Nephron (organoid): ENCODE results near the gene TMEM63A.
"Not testable (repeated sequence)": the region's sequence is repeated elsewhere in the genome, so short reads cannot be mapped to it uniquely, and the experiment has no call there.

Experiments used
- H3K27ac Mint-ChIP-seq, 3 experiments: 2 replicates each; pipeline ENCODE4 v1.8.0; 2020; ENCODE audit warnings: mixed read lengths in 3 of 3, mild to moderate bottlenecking in 2 of 3, moderate library complexity in 1 of 3
- H3K27me3 Mint-ChIP-seq: 2 replicates; pipeline ENCODE4 v1.8.0; 2021; ENCODE audit warnings: low read depth, mild to moderate bottlenecking, moderate library complexity, mixed read lengths
- H3K36me3 Mint-ChIP-seq: 2 replicates; pipeline ENCODE4 v1.8.0; 2020; ENCODE audit warnings: low read depth, mixed read lengths
- H3K4me1 Mint-ChIP-seq: 2 replicates; pipeline ENCODE4 v1.8.0; 2020; ENCODE audit warnings: mixed read lengths
- H3K4me3 Mint-ChIP-seq, 3 experiments: 2 replicates each; pipeline ENCODE4 v1.8.0; 2020; ENCODE audit warnings: mild to moderate bottlenecking in 3 of 3, mixed read lengths in 3 of 3, moderate library complexity in 2 of 3
- H3K9me3 Mint-ChIP-seq: 2 replicates; pipeline ENCODE4 v1.8.0; 2020; ENCODE audit warnings: mixed read lengths
- TF ChIP-seq, protein P1 (sequence below), 3 experiments: fragments of 200-600 bp; sonication (generic); IDR thresholded peaks; one replicate each; pipeline ENCODE4 v1.5.0; 2021; ENCODE audit warnings: antibody characterized with exemption in 3 of 3; ENCODE audit not compliant: unreplicated experiment in 3 of 3

The TMEM63A gene

DNA sequence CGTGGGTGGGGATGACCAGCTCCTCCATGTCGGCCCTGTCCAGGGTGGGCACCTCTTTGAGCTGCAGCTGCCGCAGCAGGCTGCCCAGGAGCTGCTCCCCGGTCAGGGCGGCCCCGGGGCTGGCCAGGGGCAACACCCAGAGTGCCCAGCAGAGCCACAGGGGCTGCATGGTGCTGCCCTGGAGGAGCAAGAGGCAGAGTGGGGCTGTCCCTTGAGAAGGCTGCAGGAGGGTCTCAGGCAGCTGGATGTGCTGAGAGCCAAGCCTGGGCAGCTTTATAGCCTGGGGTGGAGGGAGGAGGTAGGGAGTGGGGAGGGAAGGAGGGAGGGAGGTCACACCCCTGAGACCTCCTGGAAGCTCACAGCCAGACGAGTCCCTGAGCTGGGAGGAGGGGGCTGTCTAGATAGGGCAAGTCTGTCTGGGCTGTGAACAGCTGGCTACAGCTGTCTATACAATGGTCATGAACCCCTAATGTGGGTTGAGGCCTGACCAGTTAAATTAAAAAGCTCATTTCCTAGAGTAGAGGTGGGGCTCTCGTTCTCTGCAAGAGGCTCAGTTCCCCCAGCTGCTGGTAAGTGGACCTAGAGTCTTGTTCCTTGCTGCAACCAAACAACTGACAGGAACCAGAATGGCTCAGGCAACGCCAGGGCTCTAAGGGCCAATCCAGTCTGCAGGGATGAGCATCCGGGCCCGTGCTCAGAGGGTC, 6.9 kb upstream of the TMEM63A start, which contains the start of gene LEFTY1:
LEFTY1 (minus strand) TSS at position 249 of the 704 bp plus-strand sequence; CDS start at position 169, 80 bp downstream.
- H3K4me1 Mint-ChIP-seq: peaks cover 29% of the 10 kb centered on the region
- no peaks in the 10 kb centered on the region for H3K36me3 Mint-ChIP-seq
- TF ChIP-seq, protein P1, sequence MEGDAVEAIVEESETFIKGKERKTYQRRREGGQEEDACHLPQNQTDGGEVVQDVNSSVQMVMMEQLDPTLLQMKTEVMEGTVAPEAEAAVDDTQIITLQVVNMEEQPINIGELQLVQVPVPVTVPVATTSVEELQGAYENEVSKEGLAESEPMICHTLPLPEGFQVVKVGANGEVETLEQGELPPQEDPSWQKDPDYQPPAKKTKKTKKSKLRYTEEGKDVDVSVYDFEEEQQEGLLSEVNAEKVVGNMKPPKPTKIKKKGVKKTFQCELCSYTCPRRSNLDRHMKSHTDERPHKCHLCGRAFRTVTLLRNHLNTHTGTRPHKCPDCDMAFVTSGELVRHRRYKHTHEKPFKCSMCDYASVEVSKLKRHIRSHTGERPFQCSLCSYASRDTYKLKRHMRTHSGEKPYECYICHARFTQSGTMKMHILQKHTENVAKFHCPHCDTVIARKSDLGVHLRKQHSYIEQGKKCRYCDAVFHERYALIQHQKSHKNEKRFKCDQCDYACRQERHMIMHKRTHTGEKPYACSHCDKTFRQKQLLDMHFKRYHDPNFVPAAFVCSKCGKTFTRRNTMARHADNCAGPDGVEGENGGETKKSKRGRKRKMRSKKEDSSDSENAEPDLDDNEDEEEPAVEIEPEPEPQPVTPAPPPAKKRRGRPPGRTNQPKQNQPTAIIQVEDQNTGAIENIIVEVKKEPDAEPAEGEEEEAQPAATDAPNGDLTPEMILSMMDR (IDR thresholded peaks at IDR 0.05; ENCODE audit: unreplicated experiment in 3 of 3): no peak
- H3K4me3 Mint-ChIP-seq: peak within 1 kb of the TSS; percentile 63 to 78 (median 65)
- peak within 1 kb of the TSS; percentile 84 to 92 (median 89) for H3K27ac Mint-ChIP-seq
- no peaks in the 10 kb centered on the region for H3K9me3 Mint-ChIP-seq
- H3K27me3 Mint-ChIP-seq: no peaks in the 10 kb centered on the region

DNA sequence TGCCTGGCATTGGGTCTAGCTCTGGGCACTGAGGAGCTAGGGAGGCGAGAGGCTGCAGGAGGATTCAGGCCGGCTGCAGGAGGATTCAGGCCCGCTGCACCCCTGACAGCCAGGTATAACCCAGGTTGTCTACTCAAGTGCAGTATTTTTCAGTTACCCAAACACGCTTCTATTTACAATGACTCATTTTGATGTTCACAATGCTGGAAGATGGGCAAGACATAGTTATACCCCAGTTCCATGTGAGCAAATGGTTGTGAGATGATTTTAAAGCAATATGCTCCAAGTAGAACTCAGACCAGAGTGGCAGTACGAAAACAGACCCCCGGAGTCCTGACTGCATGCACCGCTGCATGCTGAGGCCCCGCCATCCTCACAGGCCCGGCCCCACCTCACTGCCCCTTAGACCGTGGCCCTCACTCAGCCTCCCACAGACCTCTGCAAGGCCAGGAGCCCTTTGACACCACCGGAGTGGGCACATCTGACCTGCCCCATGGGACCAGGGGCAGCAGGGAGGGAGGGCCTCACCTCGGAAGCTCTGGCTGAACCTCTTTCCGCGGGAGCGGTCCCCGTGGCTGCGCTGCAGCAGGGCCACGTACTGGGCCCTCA, 6.2 kb upstream of the TMEM63A start:
- H3K36me3 Mint-ChIP-seq: no peaks in the 10 kb centered on the region
- TF ChIP-seq, protein P1 (IDR thresholded peaks at IDR 0.05; ENCODE audit: unreplicated experiment in 3 of 3): no peak
- H3K27ac Mint-ChIP-seq: peak overlapping the region; percentile 68 to 83 (median 81)
- H3K4me3 Mint-ChIP-seq: peak overlapping the region; percentile 63 to 78 (median 65)
- no peaks in the 10 kb centered on the region for H3K9me3 Mint-ChIP-seq
- peaks cover 29% of the 10 kb centered on the region for H3K4me1 Mint-ChIP-seq
- no peaks in the 10 kb centered on the region for H3K27me3 Mint-ChIP-seq

DNA sequence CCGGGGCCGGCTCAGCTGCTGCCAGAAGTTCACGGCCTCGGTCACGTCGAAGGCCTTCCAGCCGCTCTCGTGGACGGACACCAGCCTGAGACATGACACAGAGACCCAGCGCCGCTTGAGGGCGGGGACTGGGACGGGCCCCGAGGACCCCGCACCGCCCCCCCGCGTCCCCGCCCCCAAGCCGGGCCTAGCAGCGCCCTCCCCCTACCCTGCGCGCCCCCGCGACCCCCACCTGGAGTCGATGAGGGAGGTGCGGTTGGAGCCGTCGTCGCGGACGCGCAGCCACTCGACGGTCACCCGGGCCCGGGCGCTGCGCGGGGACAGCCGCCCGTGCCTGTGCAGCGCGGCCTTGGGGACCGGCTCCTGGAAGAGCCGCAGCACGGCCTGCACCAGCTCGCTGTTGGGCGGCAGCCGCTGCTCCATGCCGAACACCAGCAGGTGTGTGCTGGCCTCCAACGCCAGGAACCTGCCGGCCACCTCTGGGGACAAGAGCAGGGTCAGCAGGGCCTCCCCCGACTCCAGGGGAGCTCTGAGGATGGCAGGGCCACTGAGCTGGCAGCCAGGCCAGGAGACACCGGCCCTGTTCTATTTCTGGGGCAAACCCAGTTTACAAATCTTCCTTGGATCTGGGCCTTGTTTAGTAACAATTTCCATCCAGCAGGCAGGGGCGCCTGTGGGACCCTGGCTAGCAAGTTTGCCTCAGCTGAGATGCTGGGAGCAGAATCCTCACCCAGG, 5.5 kb upstream of the TMEM63A start:
- not testable (repeated sequence) for H3K36me3 Mint-ChIP-seq, H3K9me3 Mint-ChIP-seq, H3K27me3 Mint-ChIP-seq
- H3K4me3 Mint-ChIP-seq: peak overlapping the region; percentile 63 to 78 (median 65)
- H3K4me1 Mint-ChIP-seq: peaks cover 29% of the 10 kb centered on the region
- peak overlapping the region; percentile 68 to 83 (median 81) for H3K27ac Mint-ChIP-seq

DNA sequence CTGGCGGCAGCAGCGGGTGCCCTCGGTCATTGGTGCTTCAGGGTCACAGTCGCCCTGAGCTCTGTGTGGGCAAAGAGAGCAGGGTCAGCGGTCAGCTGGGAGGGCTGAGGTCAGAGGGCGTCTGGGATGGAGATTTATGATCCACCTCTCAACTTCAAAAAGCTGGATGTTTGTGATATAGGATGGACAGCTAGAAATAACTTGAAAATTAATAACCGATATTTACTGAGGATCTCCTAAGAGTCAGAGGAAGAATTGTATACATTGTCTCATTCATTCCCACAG, 4.8 kb upstream of the TMEM63A start:
- Mint-ChIP-seq H3K4me3 (peak overlapping the region; percentile 25 to 49 (median 34)), H3K27ac (peak overlapping the region in 1 of 3 experiments; percentile 29), H3K9me3 (no peaks in the 10 kb centered on the region), H3K36me3 (no peaks in the 10 kb centered on the region), H3K27me3 (no peaks in the 10 kb centered on the region), H3K4me1 (peaks cover 29% of the 10 kb centered on the region)
- TF ChIP-seq, protein P1 (IDR thresholded peaks at IDR 0.05; ENCODE audit: unreplicated experiment in 3 of 3): no peak

DNA sequence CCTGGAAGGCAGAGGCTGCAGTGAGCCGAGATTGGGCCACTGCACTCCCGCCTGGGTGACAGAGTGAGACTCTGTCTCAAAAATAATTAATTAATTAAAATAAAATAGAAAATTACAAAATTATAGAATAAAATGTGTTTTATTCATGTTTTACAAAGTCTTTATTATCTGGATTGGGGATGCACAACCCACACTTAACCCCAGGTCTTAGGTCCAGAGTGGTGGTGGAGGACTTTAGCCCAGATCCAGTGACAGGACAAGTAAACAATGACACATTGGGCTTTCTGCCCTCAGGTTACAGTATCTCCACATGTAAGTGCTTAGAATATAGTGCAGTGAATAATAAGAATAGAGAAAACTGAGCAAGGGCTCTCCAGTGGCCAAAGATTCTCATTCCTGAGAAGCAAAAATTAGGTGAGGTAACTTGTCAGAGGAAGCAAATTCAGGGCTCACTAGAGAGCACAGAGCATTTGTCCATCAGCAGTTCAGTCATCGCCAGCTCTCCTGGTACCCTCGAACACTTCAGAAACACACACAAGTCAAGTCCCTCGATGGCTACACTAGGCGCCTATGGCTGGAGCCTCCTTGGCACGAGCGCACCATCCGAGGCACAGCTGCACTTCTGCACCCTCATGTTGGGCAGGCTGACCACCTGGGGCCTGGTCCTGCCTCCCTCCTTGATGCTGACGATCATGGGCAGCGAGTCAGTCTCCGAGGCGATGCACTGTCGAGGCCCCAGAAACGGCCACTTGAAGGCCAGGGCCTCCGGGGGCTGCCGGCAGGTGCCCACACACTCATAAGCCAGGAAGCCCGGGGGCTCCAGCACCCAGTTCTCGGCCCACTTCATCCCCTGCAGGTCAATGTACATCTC, 4.2 kb upstream of the TMEM63A start:
- Mint-ChIP-seq H3K36me3 (no peaks in the 10 kb centered on the region), H3K9me3 (no peaks in the 10 kb centered on the region), H3K27ac (peak overlapping the region in 1 of 3 experiments; percentile 51), H3K4me3 (peak overlapping the region; percentile 25 to 46 (median 34)), H3K27me3 (no peaks in the 10 kb centered on the region), H3K4me1 (peaks cover 29% of the 10 kb centered on the region)
- TF ChIP-seq, protein P1 (IDR thresholded peaks at IDR 0.05; ENCODE audit: unreplicated experiment in 3 of 3): no peak
